ENCODE data around the gene USO1. TPM values are rescaled to one million over a fixed set of nuclear protein-coding genes. Genes with fewer than 3 reads are reported as not detected.
"Not testable (repeated sequence)": the region's sequence is repeated elsewhere in the genome, so short reads cannot be mapped to it uniquely, and the experiment has no call there.

USO1 gene
- total RNA-seq, 1 experiment from 2014 or later, result 78.3 TPM

- Histone ChIP-seq H3K27me3 (replicated peaks) (no peaks in the 10 kb centered on the region), H3K4me1 (replicated peaks) (peaks cover 4% of the 10 kb centered on the region; the same call in 1 of the 2 replicates), H3K4me3 (no peak overlapping the region), H3K9me3 (replicated peaks) (no peaks in the 10 kb centered on the region), H3K36me3 (0 out of 2 replicates have a peak, but pooled peaks cover 6% of the 10 kb centered on the region), H3K27ac (no peak overlapping the region)
- no peak for DNase-seq (ENCODE audit: low read depth in 1 of 2, low spot score in 2 of 2)
Measured at GRCh38 chr4:75745721-75746199, 21.4 kb downstream of the USO1 start.

- Histone ChIP-seq H3K4me1 (replicated peaks) (no peaks in the 10 kb centered on the region), H3K27ac (no peak overlapping the region), H3K36me3 (peaks cover 26% of the 10 kb centered on the region), H3K9me3 (replicated peaks) (no peaks in the 10 kb centered on the region), H3K27me3 (replicated peaks) (no peaks in the 10 kb centered on the region), H3K4me3 (no peak overlapping the region)
- no peak for DNase-seq (ENCODE audit: low read depth in 1 of 2, low spot score in 2 of 2)
Measured at GRCh38 chr4:75752637-75753036, 28.3 kb downstream of the USO1 start.

- H3K4me3 ChIP-seq, result no peak overlapping the region
- H3K4me1 ChIP-seq (replicated peaks), result no peaks in the 10 kb centered on the region
- H3K27me3 ChIP-seq (replicated peaks), result no peaks in the 10 kb centered on the region
- no peak for DNase-seq (ENCODE audit: low read depth in 1 of 2, low spot score in 2 of 2)
- H3K9me3 ChIP-seq (replicated peaks), result no peaks in the 10 kb centered on the region
- H3K27ac ChIP-seq, result no peak overlapping the region
- H3K36me3 ChIP-seq, result peaks cover 25% of the 10 kb centered on the region
Measured at GRCh38 chr4:75769036-75769435, 44.7 kb downstream of the USO1 start.

GRCh38 chr4:75771607-75772006 lies 47.2 kb downstream of the USO1 start:
- Histone ChIP-seq H3K27me3 (replicated peaks) (no peaks in the 10 kb centered on the region), H3K4me3 (no peak overlapping the region), H3K36me3 (peaks cover 46% of the 10 kb centered on the region), H3K4me1 (replicated peaks) (no peaks in the 10 kb centered on the region), H3K27ac (no peak overlapping the region), H3K9me3 (replicated peaks) (no peaks in the 10 kb centered on the region)
- DNase-seq (ENCODE audit: low read depth in 1 of 2, low spot score in 2 of 2), result no peak

DNA sequence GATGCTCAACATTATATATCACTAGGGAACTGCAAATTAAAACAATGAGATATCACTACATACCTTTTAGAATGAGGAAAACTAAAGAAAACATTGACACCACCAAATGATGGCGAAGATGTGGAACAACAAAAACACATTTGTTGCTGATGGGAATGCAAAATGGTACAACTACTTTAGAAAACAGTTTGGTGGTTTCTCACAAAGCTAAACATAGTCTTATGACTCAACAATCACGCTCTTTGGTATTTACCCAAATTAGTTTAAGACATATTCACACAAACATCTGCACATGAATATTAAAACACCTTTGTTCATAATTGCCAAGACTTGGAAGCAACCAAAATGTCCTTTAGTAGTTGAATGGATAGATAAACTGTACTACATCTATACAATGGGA lies 53.2 kb downstream of the USO1 start:
- H3K4me3 ChIP-seq, result no peak overlapping the region
- no peaks in the 10 kb centered on the region for H3K9me3 ChIP-seq (replicated peaks)
- no peaks in the 10 kb centered on the region for H3K27me3 ChIP-seq (replicated peaks)
- H3K4me1 ChIP-seq (replicated peaks), result no peaks in the 10 kb centered on the region
- peaks cover 83% of the 10 kb centered on the region for H3K36me3 ChIP-seq
- H3K27ac ChIP-seq, result no peak overlapping the region
- no peak for DNase-seq (ENCODE audit: low read depth in 1 of 2, low spot score in 2 of 2)

DNA sequence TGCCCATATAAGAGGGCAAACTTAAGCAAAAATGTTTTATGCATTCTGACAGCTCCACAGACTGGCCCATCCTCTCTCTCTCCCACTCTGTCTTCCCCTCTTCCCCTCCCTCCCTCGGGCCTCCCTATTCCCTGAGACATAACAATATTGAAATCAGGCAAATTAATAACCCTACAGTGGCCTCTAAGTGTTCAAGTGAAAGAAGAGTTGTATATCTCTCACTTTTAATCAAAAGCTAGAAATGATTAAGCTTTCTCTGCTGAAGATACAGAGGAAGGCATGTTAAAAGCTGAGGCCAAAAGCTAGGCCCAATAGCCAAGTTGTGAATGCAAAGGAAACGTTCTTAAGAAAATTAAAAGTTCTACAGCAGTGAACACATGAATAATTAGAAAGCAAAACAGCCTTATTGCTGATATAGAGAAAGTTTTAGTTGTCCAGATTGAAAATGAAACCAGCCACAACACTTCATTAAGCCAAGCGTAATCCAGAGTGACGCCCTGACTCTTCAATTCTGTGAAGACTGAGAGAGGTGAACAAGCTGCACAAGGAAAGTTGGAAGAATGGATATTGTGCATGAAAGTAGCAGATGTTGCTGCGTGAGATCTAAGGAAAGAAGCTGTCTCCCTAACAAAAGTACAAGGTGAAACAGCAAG lies 54.9 kb downstream of the USO1 start:
- H3K9me3 ChIP-seq (replicated peaks), result no peaks in the 10 kb centered on the region
- no peaks in the 10 kb centered on the region for H3K27me3 ChIP-seq (replicated peaks)
- H3K4me3 ChIP-seq, result no peak overlapping the region
- H3K27ac ChIP-seq, result no peak overlapping the region
- H3K36me3 ChIP-seq, result peaks cover 92% of the 10 kb centered on the region
- H3K4me1 ChIP-seq (replicated peaks), result no peaks in the 10 kb centered on the region
- DNase-seq (ENCODE audit: low read depth in 1 of 2, low spot score in 2 of 2), result no peak

DNA sequence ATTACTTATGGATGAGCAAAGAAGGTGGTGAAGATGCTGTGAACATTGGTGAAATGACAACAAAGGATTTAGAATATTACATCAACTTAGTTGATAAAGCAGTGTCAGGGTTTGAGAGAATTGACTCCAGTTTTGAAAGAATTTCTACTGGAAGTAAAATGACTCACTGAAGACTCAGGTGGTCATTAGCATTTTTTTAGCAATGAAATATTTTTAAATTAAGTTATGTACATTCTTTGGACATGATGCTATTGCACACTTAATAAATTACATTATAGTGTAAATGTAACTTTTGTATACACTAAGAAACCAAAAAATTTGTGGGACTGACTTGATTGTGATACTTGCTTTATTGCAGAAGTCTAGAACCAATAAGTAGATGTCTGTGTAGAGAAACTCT lies 56.9 kb downstream of the USO1 start:
- no peaks in the 10 kb centered on the region for H3K4me1 ChIP-seq (replicated peaks)
- H3K4me3 ChIP-seq, result no peak overlapping the region
- H3K27ac ChIP-seq, result no peak overlapping the region
- peaks cover 75% of the 10 kb centered on the region for H3K36me3 ChIP-seq
- DNase-seq (ENCODE audit: low read depth in 1 of 2, low spot score in 2 of 2), result no peak
- H3K9me3 ChIP-seq (replicated peaks), result no peaks in the 10 kb centered on the region
- H3K27me3 ChIP-seq (replicated peaks), result no peaks in the 10 kb centered on the region

DNA sequence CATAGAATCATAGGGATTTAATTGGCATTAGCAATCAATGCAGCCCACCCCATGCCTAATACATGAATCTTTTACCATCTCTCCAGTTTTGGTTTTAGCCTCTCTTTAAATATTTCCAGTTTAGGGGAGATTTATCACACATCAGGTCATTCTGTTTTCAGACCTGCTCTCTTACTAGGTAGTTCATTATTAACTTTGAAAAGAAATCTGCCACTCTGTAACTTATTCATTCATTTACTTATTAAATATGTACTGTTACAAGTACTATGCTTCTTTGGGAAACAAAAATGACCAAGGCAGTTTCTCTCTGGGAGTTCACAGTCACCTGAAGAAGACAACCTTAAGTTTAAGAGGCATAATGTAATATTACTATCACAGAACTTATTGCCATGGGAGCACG lies 62.1 kb downstream of the USO1 start:
- Histone ChIP-seq H3K27ac (no peak overlapping the region), H3K4me1 (replicated peaks) (no peaks in the 10 kb centered on the region), H3K9me3 (replicated peaks) (no peaks in the 10 kb centered on the region), H3K36me3 (peaks cover 46% of the 10 kb centered on the region), H3K4me3 (no peak overlapping the region), H3K27me3 (replicated peaks) (no peaks in the 10 kb centered on the region)
- no peak for DNase-seq (ENCODE audit: low read depth in 1 of 2, low spot score in 2 of 2)

DNA sequence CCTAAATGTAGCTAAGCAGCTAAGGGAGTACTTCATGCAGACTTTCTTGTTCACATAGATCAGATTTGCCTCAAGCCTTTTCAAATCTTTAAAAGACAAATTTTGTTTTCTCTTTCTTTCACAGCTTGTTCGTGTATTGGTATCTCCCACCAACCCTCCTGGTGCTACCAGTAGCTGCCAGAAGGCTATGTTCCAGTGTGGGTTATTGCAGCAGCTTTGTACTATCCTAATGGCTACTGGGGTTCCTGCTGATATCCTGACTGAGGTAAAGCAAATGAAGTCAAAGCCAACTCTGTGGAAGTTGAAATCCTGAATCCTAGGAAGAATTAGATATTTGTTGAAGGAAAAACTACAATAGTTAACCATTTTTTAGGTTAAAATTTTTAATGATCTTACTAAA lies 62.6 kb downstream of the USO1 start:
- Histone ChIP-seq H3K4me1 (replicated peaks) (no peaks in the 10 kb centered on the region), H3K9me3 (replicated peaks) (no peaks in the 10 kb centered on the region), H3K36me3 (peaks cover 42% of the 10 kb centered on the region), H3K4me3 (no peak overlapping the region), H3K27me3 (replicated peaks) (no peaks in the 10 kb centered on the region), H3K27ac (no peak overlapping the region)
- no peak for DNase-seq (ENCODE audit: low read depth in 1 of 2, low spot score in 2 of 2)

GRCh38 chr4:75790024-75790423 lies 65.6 kb downstream of the USO1 start:
- Histone ChIP-seq H3K9me3 (replicated peaks) (no peaks in the 10 kb centered on the region), H3K36me3 (peaks cover 29% of the 10 kb centered on the region), H3K4me3 (no peak overlapping the region), H3K27me3 (replicated peaks) (no peaks in the 10 kb centered on the region), H3K4me1 (replicated peaks) (no peaks in the 10 kb centered on the region), H3K27ac (no peak overlapping the region)
- DNase-seq (ENCODE audit: low read depth in 1 of 2, low spot score in 2 of 2), result no peak

DNA sequence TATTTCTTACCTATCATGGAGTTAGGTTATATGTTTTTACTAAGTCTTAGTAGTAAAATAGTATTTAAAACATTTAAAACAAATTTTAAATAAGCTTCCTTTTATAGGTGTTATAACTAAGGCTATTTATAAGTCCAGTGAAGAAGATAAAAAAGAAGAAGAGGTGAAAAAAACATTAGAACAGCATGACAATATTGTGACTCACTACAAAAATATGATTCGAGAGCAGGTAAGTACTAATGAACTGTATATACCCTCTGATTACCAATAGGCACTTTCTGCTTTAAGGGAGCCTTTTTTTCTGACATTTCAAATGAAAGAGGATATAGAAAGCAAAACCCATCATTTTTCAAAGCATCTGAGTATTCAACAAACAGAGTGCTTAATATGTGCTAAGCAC lies 76.6 kb downstream of the USO1 start:
- H3K4me3 ChIP-seq, result no peak overlapping the region
- peaks cover 34% of the 10 kb centered on the region for H3K36me3 ChIP-seq
- no peaks in the 10 kb centered on the region for H3K27me3 ChIP-seq (replicated peaks)
- H3K27ac ChIP-seq, result no peak overlapping the region
- no peak for DNase-seq (ENCODE audit: low read depth in 1 of 2, low spot score in 2 of 2)
- H3K4me1 ChIP-seq (replicated peaks), result no peaks in the 10 kb centered on the region
- H3K9me3 ChIP-seq (replicated peaks), result no peaks in the 10 kb centered on the region

DNA sequence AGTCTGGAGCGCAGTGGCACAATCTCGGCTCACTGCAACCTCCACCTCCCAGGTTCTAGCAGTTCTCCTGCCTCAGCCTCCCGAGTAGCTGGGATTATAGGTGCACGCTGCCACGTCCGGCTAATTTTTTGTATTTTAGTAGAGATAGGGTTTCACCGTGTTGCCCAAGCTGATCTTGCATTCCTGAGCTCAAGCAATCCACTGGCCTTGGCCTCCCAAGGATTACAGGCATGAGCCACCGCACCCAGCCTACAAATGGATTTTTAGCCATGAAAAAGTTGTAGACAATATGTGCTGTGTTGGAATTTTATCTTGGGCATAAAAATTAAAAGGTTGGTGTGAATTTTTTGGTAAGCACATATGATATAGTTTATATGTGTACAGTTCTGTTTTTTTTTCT lies 81.7 kb downstream of the USO1 start:
- H3K36me3 ChIP-seq, result peaks cover 61% of the 10 kb centered on the region
- H3K4me1 ChIP-seq (replicated peaks); DNase-seq (ENCODE audit: low read depth in 1 of 2, low spot score in 2 of 2); H3K27ac ChIP-seq; H3K9me3 ChIP-seq (replicated peaks); H3K27me3 ChIP-seq (replicated peaks); H3K4me3 ChIP-seq: not testable (repeated sequence)

- DNase-seq (ENCODE audit: low read depth in 1 of 2, low spot score in 2 of 2), result no peak
- Histone ChIP-seq H3K4me1 (replicated peaks) (no peaks in the 10 kb centered on the region), H3K36me3 (peaks cover 24% of the 10 kb centered on the region), H3K4me3 (no peak overlapping the region), H3K27me3 (replicated peaks) (no peaks in the 10 kb centered on the region), H3K9me3 (replicated peaks) (no peaks in the 10 kb centered on the region), H3K27ac (no peak overlapping the region)
Measured at GRCh38 chr4:75817901-75818300, 93.5 kb downstream of the USO1 start.

- Histone ChIP-seq H3K4me1 (replicated peaks) (no peaks in the 10 kb centered on the region; the same call in 1 of the 2 replicates), H3K27me3 (replicated peaks) (no peaks in the 10 kb centered on the region), H3K27ac (no peak overlapping the region), H3K4me3 (no peak overlapping the region), H3K36me3 (peaks cover 15% of the 10 kb centered on the region), H3K9me3 (replicated peaks) (0 out of 2 replicates have a peak, but pooled peaks cover 2% of the 10 kb centered on the region)
- no peak for DNase-seq (ENCODE audit: low read depth in 1 of 2, low spot score in 2 of 2)
Measured at GRCh38 chr4:75819121-75819520, 94.7 kb downstream of the USO1 start.

GRCh38 chr4:75820197-75820596 lies 95.8 kb downstream of the USO1 start:
- Histone ChIP-seq H3K9me3 (replicated peaks) (0 out of 2 replicates have a peak, but pooled peaks cover 2% of the 10 kb centered on the region), H3K4me3 (no peak overlapping the region), H3K36me3 (peaks cover 4% of the 10 kb centered on the region; the same call in 1 of the 2 replicates), H3K27ac (no peak overlapping the region), H3K27me3 (replicated peaks) (no peaks in the 10 kb centered on the region), H3K4me1 (replicated peaks) (peaks cover 3% of the 10 kb centered on the region; the same call in 1 of the 2 replicates)
- no peak for DNase-seq (ENCODE audit: low read depth in 1 of 2, low spot score in 2 of 2)

Data from SJSA1 (cell line).